Endothelial cell of umbilical vein (primary cell): Measurements from ENCODE around the gene TAGLN. TPM values are rescaled to one million over a fixed set of nuclear protein-coding genes. Genes with fewer than 3 reads are reported as not detected.

ENCODE experiments used
- BruUV-seq: library from RNA; stranded (reverse); fragments of 400-500 nt; replicated peaks from 2 replicates; lab custom pipeline; 2021; lab: Mats Ljungman, UMichigan
- CTCF ChIA-PET: fragments of 300-600, 350-600 bp; sonication (Branson Sonifier 250); formaldehyde crosslinking; loops from one replicate; lab custom pipeline; 2021; ENCODE audit warnings: antibody characterized with exemption, inconsistent platforms; lab: Charles Lee
- POLR2A ChIA-PET: fragments of 300-600, 350-600 bp; sonication (Branson Sonifier 250); formaldehyde crosslinking; loops from one replicate; lab custom pipeline; 2021; ENCODE audit warnings: antibody characterized with exemption, inconsistent platforms; lab: Charles Lee
- DNase-seq: peaks from one replicate; pipeline ENCODE4 v3.0.0-alpha.2; 2011; ENCODE audit warnings: low read depth, low spot score
- FAIRE-seq: peaks from 2 replicates; lab custom pipeline; 2011; peaks lifted over from hg19 to GRCh38; lab: Jason Lieb, UNC
- H2AFZ ChIP-seq: 2 replicates; pipeline ENCODE4 v1.6.0; 2012; ENCODE audit warnings: low read depth, low read length, control low read depth, inconsistent platforms
- H3K27ac ChIP-seq: 2 replicates; pipeline ENCODE4 v1.5.1; 2011; ENCODE audit warnings: low read depth, mild to moderate bottlenecking, control low read depth, low read length, moderate library complexity; ENCODE audit not compliant: insufficient read depth
- H3K27me3 ChIP-seq, 2 experiments: 2 replicates each; pipeline versions ENCODE4 v1.6.0 to v1.6.1; 2011; ENCODE audit warnings: low read length in 2 of 2, mixed read lengths in 1 of 2; ENCODE audit not compliant: control insufficient read depth in 2 of 2, insufficient read depth in 2 of 2
- H3K36me3 ChIP-seq, 2 experiments: 2 replicates in 1 of 2; 3 replicates in 1 of 2; pipeline ENCODE4 v1.5.1; 2011; ENCODE audit warnings: low read length in 2 of 2, mild to moderate bottlenecking in 1 of 2, moderate library complexity in 1 of 2; ENCODE audit not compliant: control insufficient read depth in 2 of 2, insufficient read depth in 2 of 2; ENCODE audit errors: extremely low read depth in 1 of 2
- H3K4me1 ChIP-seq: 3 replicates; pipeline ENCODE4 v1.5.1; 2011; ENCODE audit warnings: mild to moderate bottlenecking, low read length; ENCODE audit not compliant: control insufficient read depth, insufficient read depth; ENCODE audit errors: extremely low read depth
- H3K4me2 ChIP-seq: 2 replicates; pipeline ENCODE4 v1.6.1; 2011; ENCODE audit warnings: low read length, control low read depth, mixed read lengths; ENCODE audit not compliant: insufficient read depth
- H3K4me3 ChIP-seq, 3 experiments: fragments of 200-600 bp in 1 of 3; sonication (generic), shearing (Covaris generic) in 1 of 3; replicated peaks in 1 of 3; 2 replicates each; pipeline ENCODE4 v1.5.1; 2011 to 2016; ENCODE audit warnings: control low read depth in 3 of 3, low read length in 3 of 3, mild to moderate bottlenecking in 2 of 3, inconsistent platforms in 1 of 3, low read depth in 1 of 3, moderate library complexity in 1 of 3; ENCODE audit not compliant: insufficient read depth in 1 of 3
- H3K79me2 ChIP-seq: 2 replicates; pipeline ENCODE4 v1.6.0; 2012; ENCODE audit warnings: low read length, inconsistent platforms; ENCODE audit not compliant: control insufficient read depth, insufficient read depth
- H3K9ac ChIP-seq: replicated peaks from 2 replicates; pipeline ENCODE3; 2011; ENCODE audit warnings: low read length, control low read depth; ENCODE audit not compliant: insufficient read depth; ENCODE audit errors: extremely low read depth
- H3K9me1 ChIP-seq: replicated peaks from 3 replicates; pipeline ENCODE4 v1.6.0; 2011; ENCODE audit warnings: mild to moderate bottlenecking, low read length; ENCODE audit not compliant: control insufficient read depth, insufficient read depth; ENCODE audit errors: extremely low read depth
- H3K9me3 ChIP-seq: replicated peaks from 2 replicates; pipeline ENCODE4 v1.5.1; 2012; ENCODE audit warnings: low read length, inconsistent platforms; ENCODE audit not compliant: control insufficient read depth, insufficient read depth
- H4K20me1 ChIP-seq: replicated peaks from 2 replicates; pipeline ENCODE3; 2011; ENCODE audit warnings: mild to moderate bottlenecking, low read length; ENCODE audit not compliant: control insufficient read depth, insufficient read depth; ENCODE audit errors: extremely low read depth
- EZH2 ChIP-seq: IDR thresholded peaks from 2 replicates; pipeline ENCODE4 v1.6.1; 2012; ENCODE audit warnings: borderline replicate concordance, low read depth, mild to moderate bottlenecking, moderate library complexity, low read length, inconsistent platforms; ENCODE audit not compliant: severe bottlenecking
- FOS ChIP-seq: IDR thresholded peaks from 2 replicates; pipeline ENCODE4 v1.6.1; 2011; ENCODE audit warnings: mild to moderate bottlenecking, low read length, moderate library complexity, borderline replicate concordance; ENCODE audit not compliant: insufficient read depth
- GATA2 ChIP-seq: IDR thresholded peaks from 2 replicates; pipeline ENCODE4 v1.7.0; 2011; ENCODE audit warnings: low read depth, mild to moderate bottlenecking, moderate library complexity, mixed read lengths, low read length; ENCODE audit not compliant: insufficient read length, insufficient read depth
- JUN ChIP-seq: IDR thresholded peaks from 2 replicates; pipeline ENCODE4 v1.6.1; 2011; ENCODE audit warnings: borderline replicate concordance, low read depth; ENCODE audit not compliant: insufficient read length, insufficient read depth
- MYC ChIP-seq: IDR thresholded peaks from one replicate; pipeline ENCODE4 v1.6.1; 2011; ENCODE audit warnings: mild to moderate bottlenecking, low read depth, low read length
- POLR2A ChIP-seq: IDR thresholded peaks from 2 replicates; pipeline ENCODE4 v1.6.1; 2012; ENCODE audit warnings: low read depth, mild to moderate bottlenecking, control low read depth, low read length
- POLR2AphosphoS5 ChIP-seq: IDR thresholded peaks from 2 replicates; pipeline ENCODE4 v1.6.1; 2012; ENCODE audit warnings: low read depth, mild to moderate bottlenecking, control low read depth, low read length, moderate library complexity; ENCODE audit not compliant: insufficient read depth
- dilution Hi-C: fragments of 300-500 bp; cut with MboI; formaldehyde crosslinking; loops from one replicate; pipeline ENCODE4 v1.15.0; 2019; ENCODE audit warnings: low sequenced_read_pairs; ENCODE audit not compliant: extremely low pct_ligation_motif_present
- intact Hi-C: fragments of 100-400 bp; cut with micrococcal nuclease; formaldehyde crosslinking; loops from one replicate; pipeline ENCODE4 v1.10.0; 2022
- polyA plus RNA-seq, 4 experiments: library from polyadenylated mRNA; depleted of rRNA in 3 of 4; stranded (reverse) in 3 of 4; unstranded in 1 of 4; fragments of >200 nt; gene quantifications; 2 replicates each; pipeline versions ENCODE4 v1.2.1 to v1.2.3, GENCODE V29; 2011 to 2012; ENCODE audit warnings: missing spikeins in 1 of 4
- total RNA-seq: library from RNA; stranded (reverse); gene quantifications from 2 replicates; pipeline ENCODE4 v1.2.3, GENCODE V29; 2021
- TF ChIP-seq, protein P1 (sequence below): IDR thresholded peaks from 2 replicates; pipeline ENCODE4 v1.6.1; 2011; ENCODE audit not compliant: insufficient read depth, insufficient read length
- TF ChIP-seq, protein P2 (sequence below), 2 donors: IDR thresholded peaks; 1 replicate in 1 of 2; 2 replicates in 1 of 2; pipeline ENCODE4 v1.5.1; 2011; ENCODE audit warnings: low read length in 2 of 2, mild to moderate bottlenecking in 2 of 2, moderate library complexity in 2 of 2, control low read depth in 1 of 2, inconsistent platforms in 1 of 2, low read depth in 1 of 2; ENCODE audit not compliant: insufficient read depth in 1 of 2; ENCODE audit errors: extremely low read depth in 1 of 2

Gene TAGLN
- total and polyA plus RNA-seq, 2 donors (not counting 3 experiments of a cell fraction or from before 2014, with no cell fraction given) = 20.8 to 113 TPM

DNA sequence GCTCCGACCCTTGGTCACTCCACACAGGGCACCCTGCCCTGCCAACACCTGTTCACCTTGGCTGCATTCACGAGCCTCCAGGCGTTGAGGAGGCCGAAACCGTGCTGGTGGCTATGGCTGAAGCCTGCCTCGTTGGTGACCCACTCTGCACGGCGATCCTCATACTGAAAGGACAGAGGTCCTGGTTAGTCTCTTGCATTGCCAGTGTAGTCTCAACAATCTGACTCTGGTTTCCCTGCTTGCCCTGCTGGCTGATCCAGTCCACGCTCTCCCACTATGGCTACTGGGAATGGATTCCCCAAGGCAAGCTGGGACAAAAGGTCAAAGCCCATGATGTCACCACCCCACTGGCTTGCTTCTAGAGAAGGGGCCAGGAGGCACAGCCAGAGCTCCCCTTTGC is 19.8 kb downstream of the TAGLN start:
- intact Hi-C loops = no loop called here
- Histone ChIP-seq H3K36me3 (peaks cover 0 to 23% of the 10 kb centered on the region in 2 experiments), H3K9ac (no peak overlapping the region), H4K20me1 (no peaks in the 10 kb centered on the region), H3K9me3 (no peaks in the 10 kb centered on the region), H3K4me1 (peaks cover 11% of the 10 kb centered on the region), H3K4me3 (no peak overlapping the region), H3K27ac (no peak overlapping the region), H3K27me3 (no peaks in the 10 kb centered on the region), H2AFZ (no peak overlapping the region), H3K9me1 (no peaks in the 10 kb centered on the region), H3K79me2 (no peaks in the 10 kb centered on the region), H3K4me2 (no peak overlapping the region)
- TF ChIP-seq EZH2 (no peak), FOS (no peak), POLR2AphosphoS5 (no peak), GATA2 (no peak), JUN (no peak), MYC (no peak), POLR2A (no peak)
- TF ChIP-seq, protein P1, sequence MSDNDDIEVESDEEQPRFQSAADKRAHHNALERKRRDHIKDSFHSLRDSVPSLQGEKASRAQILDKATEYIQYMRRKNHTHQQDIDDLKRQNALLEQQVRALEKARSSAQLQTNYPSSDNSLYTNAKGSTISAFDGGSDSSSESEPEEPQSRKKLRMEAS = no peak
- TF ChIP-seq, protein P2, sequence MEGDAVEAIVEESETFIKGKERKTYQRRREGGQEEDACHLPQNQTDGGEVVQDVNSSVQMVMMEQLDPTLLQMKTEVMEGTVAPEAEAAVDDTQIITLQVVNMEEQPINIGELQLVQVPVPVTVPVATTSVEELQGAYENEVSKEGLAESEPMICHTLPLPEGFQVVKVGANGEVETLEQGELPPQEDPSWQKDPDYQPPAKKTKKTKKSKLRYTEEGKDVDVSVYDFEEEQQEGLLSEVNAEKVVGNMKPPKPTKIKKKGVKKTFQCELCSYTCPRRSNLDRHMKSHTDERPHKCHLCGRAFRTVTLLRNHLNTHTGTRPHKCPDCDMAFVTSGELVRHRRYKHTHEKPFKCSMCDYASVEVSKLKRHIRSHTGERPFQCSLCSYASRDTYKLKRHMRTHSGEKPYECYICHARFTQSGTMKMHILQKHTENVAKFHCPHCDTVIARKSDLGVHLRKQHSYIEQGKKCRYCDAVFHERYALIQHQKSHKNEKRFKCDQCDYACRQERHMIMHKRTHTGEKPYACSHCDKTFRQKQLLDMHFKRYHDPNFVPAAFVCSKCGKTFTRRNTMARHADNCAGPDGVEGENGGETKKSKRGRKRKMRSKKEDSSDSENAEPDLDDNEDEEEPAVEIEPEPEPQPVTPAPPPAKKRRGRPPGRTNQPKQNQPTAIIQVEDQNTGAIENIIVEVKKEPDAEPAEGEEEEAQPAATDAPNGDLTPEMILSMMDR (IDR thresholded peaks at IDR 0.05; ENCODE audit: extremely low read depth in 1 of 2, insufficient read depth in 1 of 2, low read depth in 1 of 2, low read length in 2 of 2) = no peak
- dilution Hi-C loops = no loop called here
- BruUV-seq = no TSS peak
- POLR2A ChIA-PET = no interaction called here
- no peak for FAIRE-seq
- no peak for DNase-seq
- CTCF ChIA-PET = interaction anchor here (0.5 to 1.4 kb wide), 4 partner anchors 9 to 428 kb away, joined by 3 to 6 read pairs (median 3); partner anchors contain the start of gene APOA5
